GM23338 (cell line): ENCODE results near the gene ATP9B. TPM values are rescaled to one million over a fixed set of nuclear protein-coding genes. Genes with fewer than 3 reads are reported as not detected.

Experiments used
- ATAC-seq: fragments of 200-7000 bp; cut with Tn5 transposase; 3 replicates; pipeline ENCODE4 v1.9.1; 2020
- DNase-seq: peaks from one replicate; pipeline ENCODE4 v3.0.0-alpha.2; 2015; ENCODE audit warnings: low spot score
- H2AFZ ChIP-seq: fragments of 200-600 bp; sonication (generic); 2 replicates; pipeline ENCODE4 v1.8.0; 2016; ENCODE audit warnings: antibody characterized with exemption, mild to moderate bottlenecking, moderate library complexity
- H3F3A ChIP-seq: fragments of 200-600 bp; sonication (generic); replicated peaks from 2 replicates; pipeline ENCODE4 v1.8.0; 2017; ENCODE audit warnings: antibody characterized with exemption, mixed run types, low read depth
- H3K27ac ChIP-seq: fragments of 200-600 bp; sonication (generic); 2 replicates; pipeline ENCODE4 v1.6.1; 2016; ENCODE audit warnings: low read depth
- H3K27me3 ChIP-seq: fragments of 200-600 bp; sonication (generic); 2 replicates; pipeline ENCODE4 v1.8.0; 2016; ENCODE audit warnings: mild to moderate bottlenecking, mixed run types, moderate library complexity; ENCODE audit not compliant: insufficient read depth
- H3K36me3 ChIP-seq: fragments of 200-600 bp; sonication (generic); 2 replicates; pipeline ENCODE4 v1.8.0; 2016; ENCODE audit warnings: mild to moderate bottlenecking; ENCODE audit not compliant: insufficient read depth
- H3K4me1 ChIP-seq: fragments of 200-600 bp; sonication (generic); 2 replicates; pipeline ENCODE4 v1.8.0; 2016; ENCODE audit warnings: mild to moderate bottlenecking, moderate library complexity; ENCODE audit not compliant: insufficient read depth
- H3K4me2 ChIP-seq: fragments of 200-600 bp; sonication (generic); 2 replicates; pipeline ENCODE4 v1.7.1; 2017; ENCODE audit warnings: mixed run types
- H3K4me3 ChIP-seq: fragments of 200-600 bp; sonication (generic); 2 replicates; pipeline ENCODE4 v1.6.1; 2016; ENCODE audit warnings: mixed run types
- H3K79me2 ChIP-seq: fragments of 200-600 bp; sonication (generic); replicated peaks from 2 replicates; pipeline ENCODE4 v1.8.0; 2017; ENCODE audit warnings: mild to moderate bottlenecking; ENCODE audit not compliant: insufficient read depth
- H3K9me2 ChIP-seq: fragments of 200-600 bp; sonication (generic); 2 replicates; pipeline ENCODE4 v1.8.0; 2017; ENCODE audit not compliant: insufficient read depth
- H4K20me1 ChIP-seq: fragments of 200-600 bp; sonication (generic); replicated peaks from 2 replicates; pipeline ENCODE4 v1.8.0; 2017; ENCODE audit warnings: mild to moderate bottlenecking; ENCODE audit not compliant: insufficient read depth
- H3K27ac Mint-ChIP-seq: 2 replicates; pipeline ENCODE4 v1.8.0; 2020; ENCODE audit warnings: inconsistent platforms, mild to moderate bottlenecking, moderate library complexity, mixed read lengths
- H3K27me3 Mint-ChIP-seq: 3 replicates; pipeline ENCODE4 v1.8.0; 2022; ENCODE audit warnings: low read depth, mild to moderate bottlenecking, moderate library complexity, mixed read lengths, inconsistent platforms; ENCODE audit not compliant: insufficient read depth, poor library complexity
- H3K36me3 Mint-ChIP-seq: 3 replicates; pipeline ENCODE4 v1.8.0; 2021; ENCODE audit warnings: low read depth, mild to moderate bottlenecking, inconsistent platforms, moderate library complexity, mixed read lengths
- H3K4me1 Mint-ChIP-seq: 3 replicates; pipeline ENCODE4 v1.8.0; 2020; ENCODE audit warnings: mild to moderate bottlenecking, inconsistent platforms, mixed read lengths
- H3K4me3 Mint-ChIP-seq: 3 replicates; pipeline ENCODE4 v1.8.0; 2021; ENCODE audit warnings: moderate library complexity, mild to moderate bottlenecking, inconsistent platforms, mixed read lengths
- H3K9me3 Mint-ChIP-seq: 3 replicates; pipeline ENCODE4 v1.8.0; 2020; ENCODE audit warnings: moderate library complexity, mild to moderate bottlenecking, inconsistent platforms, mixed read lengths
- CREB1 ChIP-seq: fragments of 250-450 bp; sonication (Bioruptor Pico); IDR thresholded peaks from 2 replicates; pipeline ENCODE4 v1.5.0; 2020; ENCODE audit warnings: low read depth, mild to moderate bottlenecking, moderate library complexity
- CTCF ChIP-seq, 2 experiments: fragments of 200-600 bp in 1 of 2; sonication (generic) in 1 of 2; conservative IDR thresholded peaks; 2 replicates each; pipeline versions ENCODE4 v1.5.1 to v1.6.1; 2016 to 2017; ENCODE audit warnings: antibody characterized with exemption in 2 of 2, low read depth in 2 of 2, mild to moderate bottlenecking in 2 of 2, moderate library complexity in 1 of 2
- ETS1 ChIP-seq: IDR thresholded peaks from 2 replicates; pipeline ENCODE4 v1.6.1; 2016; ENCODE audit warnings: antibody characterized with exemption
- EZH2 ChIP-seq: fragments of 200-600 bp; sonication (generic); IDR thresholded peaks from one replicate; pipeline ENCODE4 v1.8.0; 2017; ENCODE audit warnings: antibody characterized with exemption, mild to moderate bottlenecking, low read depth; ENCODE audit not compliant: unreplicated experiment
- EZH2phosphoT487 ChIP-seq: fragments of 200-600 bp; sonication (generic); IDR thresholded peaks from one replicate; pipeline ENCODE4 v1.8.1; 2018; ENCODE audit warnings: antibody characterized with exemption; ENCODE audit not compliant: unreplicated experiment
- JUNB ChIP-seq: IDR thresholded peaks from one replicate; pipeline ENCODE4 v1.6.1; 2016; ENCODE audit warnings: antibody characterized with exemption; ENCODE audit not compliant: unreplicated experiment
- NANOG ChIP-seq: IDR thresholded peaks from 2 replicates; pipeline ENCODE4 v1.6.1; 2016; ENCODE audit warnings: antibody characterized with exemption, borderline replicate concordance
- POLR2AphosphoS5 ChIP-seq: IDR thresholded peaks from 2 replicates; pipeline ENCODE4 v1.6.1; 2016; ENCODE audit warnings: antibody characterized with exemption, low read depth
- REST ChIP-seq: IDR thresholded peaks from one replicate; pipeline ENCODE4 v1.6.1; 2018; ENCODE audit warnings: antibody characterized with exemption; ENCODE audit not compliant: unreplicated experiment
- STAT1 ChIP-seq: IDR thresholded peaks from one replicate; pipeline ENCODE4 v1.6.1; 2016; ENCODE audit warnings: antibody characterized with exemption; ENCODE audit not compliant: unreplicated experiment
- ZNF114 ChIP-seq: fragments of 250-450 bp; sonication (Bioruptor Pico); IDR thresholded peaks from 2 replicates; pipeline ENCODE4 v1.5.0; 2020; ENCODE audit warnings: mild to moderate bottlenecking, moderate library complexity
- ZNF331 ChIP-seq: fragments of 250-450 bp; sonication (Bioruptor Pico); IDR thresholded peaks from 2 replicates; pipeline ENCODE4 v1.5.0; 2020; ENCODE audit warnings: low read depth, mild to moderate bottlenecking, moderate library complexity
- ZNF462 ChIP-seq: fragments of 250-450 bp; sonication (Bioruptor Pico); IDR thresholded peaks from 2 replicates; pipeline ENCODE4 v1.5.0; 2020; ENCODE audit warnings: mild to moderate bottlenecking, moderate library complexity
- polyA plus RNA-seq: library from polyadenylated mRNA; unstranded; fragments of >200 nt; fragmentation: Nextera tagmentation; extraction: Ambion mirVana; gene quantifications from 2 replicates; pipeline ENCODE4 v1.2.1, GENCODE V29; 2016
- total RNA-seq: library from RNA; depleted of rRNA; stranded (reverse); fragments of >200 nt; shearing (Covaris generic); gene quantifications from 2 replicates; pipeline ENCODE4 v1.2.3, GENCODE V29; 2014

Gene ATP9B
- total and polyA plus RNA-seq, 2 experiments from 2014 or later, result 14.2 to 25.6 TPM

- no peak overlapping the region for H2AFZ ChIP-seq
- ATAC-seq (no peak), DNase-seq (no peak)
- no peak overlapping the region for H3K4me2 ChIP-seq
- no peaks in the 10 kb centered on the region for H4K20me1 ChIP-seq
- no peak overlapping the region for H3K4me3 ChIP-seq
- H3K27ac Mint-ChIP-seq, result no peak overlapping the region
- no peak overlapping the region for H3K27ac ChIP-seq
- peaks cover 26% of the 10 kb centered on the region for H3K27me3 Mint-ChIP-seq
- peaks cover 7% of the 10 kb centered on the region; the same call in 1 of the 2 replicates for H3F3A ChIP-seq
- no peaks in the 10 kb centered on the region for H3K79me2 ChIP-seq
- peaks cover 13% of the 10 kb centered on the region; the same call in 2 of the 3 replicates for H3K4me1 Mint-ChIP-seq
- no peaks in the 10 kb centered on the region for H3K36me3 ChIP-seq
- TF ChIP-seq ZNF462 (CRISPR knock-in tag) (no peak), CREB1 (CRISPR knock-in tag) (no peak), STAT1 (no peak), JUNB (no peak), REST (no peak), ZNF114 (CRISPR knock-in tag) (no peak), EZH2 (no peak), EZH2phosphoT487 (no peak), NANOG (no peak), CTCF (conservative IDR thresholded peaks at IDR 0.05; ENCODE audit: low read depth in 2 of 2) (no peak), POLR2AphosphoS5 (no peak), ZNF331 (CRISPR knock-in tag) (no peak), ETS1 (no peak)
- peaks cover 11% of the 10 kb centered on the region; the same call in 2 of the 3 replicates for H3K36me3 Mint-ChIP-seq
- H3K27me3 ChIP-seq, result no peaks in the 10 kb centered on the region
- no peak overlapping the region; the same call in 2 of the 3 replicates for H3K4me3 Mint-ChIP-seq
- no peaks in the 10 kb centered on the region for H3K4me1 ChIP-seq
- no peaks in the 10 kb centered on the region for H3K9me2 ChIP-seq
- H3K9me3 Mint-ChIP-seq, result peaks cover 4% of the 10 kb centered on the region; the same call in 2 of the 3 replicates
These were observed 354.9 kb downstream of the ATP9B start for GRCh38 chr18:79424008-79424565.
